Measurements from ENCODE around the gene TAF11L4.
"Not testable (repeated sequence)": the region's sequence is repeated elsewhere in the genome, so short reads cannot be mapped to it uniquely, and the experiment has no call there.

Gene TAF11L4

GRCh38 chr5:17521501-17521900 is at the start of gene TAF11L4:
TAF11L4 (plus strand) TSS chr5:17521801.
- H3K27ac ChIP-seq (ENCODE audit: low read depth in 2 of 2, low read length in 2 of 2); H3K4me1 ChIP-seq (ENCODE audit: control insufficient read depth in 2 of 2, insufficient read depth in 2 of 2, low read length in 2 of 2); H3K4me3 ChIP-seq (ENCODE audit: low read length in 2 of 2); H3K9me3 ChIP-seq (ENCODE audit: control insufficient read depth in 2 of 2, low read length in 2 of 2); H3K9ac ChIP-seq (ENCODE audit: low read depth in 1 of 2, low read length in 2 of 2); H3K36me3 ChIP-seq (ENCODE audit: control insufficient read depth in 2 of 2, insufficient read depth in 2 of 2, low read length in 2 of 2); H3K27me3 ChIP-seq (ENCODE audit: control insufficient read depth in 2 of 2, insufficient read depth in 2 of 2, low read length in 2 of 2): not testable (repeated sequence)

GRCh38 chr5:17475064-17475463 is 46.5 kb upstream of the TAF11L4 start:
- not testable (repeated sequence) for H3K27ac ChIP-seq (ENCODE audit: low read depth in 2 of 2, low read length in 2 of 2); H3K27me3 ChIP-seq (ENCODE audit: control insufficient read depth in 2 of 2, insufficient read depth in 2 of 2, low read length in 2 of 2); H3K9ac ChIP-seq (ENCODE audit: low read depth in 1 of 2, low read length in 2 of 2); H3K4me3 ChIP-seq (ENCODE audit: low read length in 2 of 2); H3K36me3 ChIP-seq (ENCODE audit: control insufficient read depth in 2 of 2, insufficient read depth in 2 of 2, low read length in 2 of 2); H3K4me1 ChIP-seq (ENCODE audit: control insufficient read depth in 2 of 2, insufficient read depth in 2 of 2, low read length in 2 of 2); H3K9me3 ChIP-seq (ENCODE audit: control insufficient read depth in 2 of 2, low read length in 2 of 2)

GRCh38 chr5:17477043-17477442 is 44.6 kb upstream of the TAF11L4 start:
- Histone ChIP-seq H3K36me3 (ENCODE audit: control insufficient read depth in 2 of 2, insufficient read depth in 2 of 2, low read length in 2 of 2) (no peaks in the 10 kb centered on the region), H3K9ac (ENCODE audit: low read depth in 1 of 2, low read length in 2 of 2) (no peak overlapping the region), H3K4me3 (ENCODE audit: low read length in 2 of 2) (no peak overlapping the region), H3K27me3 (ENCODE audit: control insufficient read depth in 2 of 2, insufficient read depth in 2 of 2, low read length in 2 of 2) (peaks cover 0 to 3% of the 10 kb centered on the region in 2 donors), H3K4me1 (ENCODE audit: control insufficient read depth in 2 of 2, insufficient read depth in 2 of 2, low read length in 2 of 2) (no peaks in the 10 kb centered on the region), H3K27ac (ENCODE audit: low read depth in 2 of 2, low read length in 2 of 2) (no peak overlapping the region), H3K9me3 (ENCODE audit: control insufficient read depth in 2 of 2, low read length in 2 of 2) (no peaks in the 10 kb centered on the region)

GRCh38 chr5:17477573-17478265 is 43.9 kb upstream of the TAF11L4 start:
- Histone ChIP-seq H3K36me3 (ENCODE audit: control insufficient read depth in 2 of 2, insufficient read depth in 2 of 2, low read length in 2 of 2) (no peaks in the 10 kb centered on the region), H3K9me3 (ENCODE audit: control insufficient read depth in 2 of 2, low read length in 2 of 2) (no peaks in the 10 kb centered on the region), H3K9ac (ENCODE audit: low read depth in 1 of 2, low read length in 2 of 2) (no peak overlapping the region), H3K4me3 (ENCODE audit: low read length in 2 of 2) (no peak overlapping the region), H3K4me1 (ENCODE audit: control insufficient read depth in 2 of 2, insufficient read depth in 2 of 2, low read length in 2 of 2) (no peaks in the 10 kb centered on the region), H3K27ac (ENCODE audit: low read depth in 2 of 2, low read length in 2 of 2) (no peak overlapping the region), H3K27me3 (ENCODE audit: control insufficient read depth in 2 of 2, insufficient read depth in 2 of 2, low read length in 2 of 2) (peaks cover 0 to 3% of the 10 kb centered on the region in 2 donors)

- H3K4me1 ChIP-seq (ENCODE audit: control insufficient read depth in 2 of 2, insufficient read depth in 2 of 2, low read length in 2 of 2), result no peaks in the 10 kb centered on the region
- H3K27me3 ChIP-seq (ENCODE audit: control insufficient read depth in 2 of 2, insufficient read depth in 2 of 2, low read length in 2 of 2), result peaks cover 0 to 3% of the 10 kb centered on the region in 2 donors
- H3K4me3 ChIP-seq (ENCODE audit: low read length in 2 of 2), result no peak overlapping the region
- no peaks in the 10 kb centered on the region for H3K9me3 ChIP-seq (ENCODE audit: control insufficient read depth in 2 of 2, low read length in 2 of 2)
- H3K9ac ChIP-seq (ENCODE audit: low read depth in 1 of 2, low read length in 2 of 2), result no peak overlapping the region
- no peaks in the 10 kb centered on the region for H3K36me3 ChIP-seq (ENCODE audit: control insufficient read depth in 2 of 2, insufficient read depth in 2 of 2, low read length in 2 of 2)
- H3K27ac ChIP-seq (ENCODE audit: low read depth in 2 of 2, low read length in 2 of 2), result no peak overlapping the region
Observed at GRCh38 chr5:17481378-17481777, 40.2 kb upstream of the TAF11L4 start.

GRCh38 chr5:17482790-17483189 is 38.8 kb upstream of the TAF11L4 start:
- Histone ChIP-seq H3K4me1 (ENCODE audit: control insufficient read depth in 2 of 2, insufficient read depth in 2 of 2, low read length in 2 of 2) (no peaks in the 10 kb centered on the region), H3K4me3 (ENCODE audit: low read length in 2 of 2) (no peak overlapping the region), H3K27me3 (ENCODE audit: control insufficient read depth in 2 of 2, insufficient read depth in 2 of 2, low read length in 2 of 2) (peaks cover 0 to 3% of the 10 kb centered on the region in 2 donors), H3K36me3 (ENCODE audit: control insufficient read depth in 2 of 2, insufficient read depth in 2 of 2, low read length in 2 of 2) (no peaks in the 10 kb centered on the region), H3K9me3 (ENCODE audit: control insufficient read depth in 2 of 2, low read length in 2 of 2) (no peaks in the 10 kb centered on the region), H3K27ac (ENCODE audit: low read depth in 2 of 2, low read length in 2 of 2) (no peak overlapping the region), H3K9ac (ENCODE audit: low read depth in 1 of 2, low read length in 2 of 2) (no peak overlapping the region)

GRCh38 chr5:17486464-17487173 is 35.0 kb upstream of the TAF11L4 start:
- H3K4me1 ChIP-seq (ENCODE audit: control insufficient read depth in 2 of 2, insufficient read depth in 2 of 2, low read length in 2 of 2); H3K9ac ChIP-seq (ENCODE audit: low read depth in 1 of 2, low read length in 2 of 2); H3K9me3 ChIP-seq (ENCODE audit: control insufficient read depth in 2 of 2, low read length in 2 of 2); H3K27me3 ChIP-seq (ENCODE audit: control insufficient read depth in 2 of 2, insufficient read depth in 2 of 2, low read length in 2 of 2); H3K4me3 ChIP-seq (ENCODE audit: low read length in 2 of 2); H3K36me3 ChIP-seq (ENCODE audit: control insufficient read depth in 2 of 2, insufficient read depth in 2 of 2, low read length in 2 of 2); H3K27ac ChIP-seq (ENCODE audit: low read depth in 2 of 2, low read length in 2 of 2): not testable (repeated sequence)

- Histone ChIP-seq H3K4me1 (ENCODE audit: control insufficient read depth in 2 of 2, insufficient read depth in 2 of 2, low read length in 2 of 2) (no peaks in the 10 kb centered on the region), H3K9me3 (ENCODE audit: control insufficient read depth in 2 of 2, low read length in 2 of 2) (no peaks in the 10 kb centered on the region), H3K36me3 (ENCODE audit: control insufficient read depth in 2 of 2, insufficient read depth in 2 of 2, low read length in 2 of 2) (no peaks in the 10 kb centered on the region), H3K27me3 (ENCODE audit: control insufficient read depth in 2 of 2, insufficient read depth in 2 of 2, low read length in 2 of 2) (no peaks in the 10 kb centered on the region), H3K4me3 (ENCODE audit: low read length in 2 of 2) (no peak overlapping the region), H3K27ac (ENCODE audit: low read depth in 2 of 2, low read length in 2 of 2) (no peak overlapping the region), H3K9ac (ENCODE audit: low read depth in 1 of 2, low read length in 2 of 2) (no peak overlapping the region)
Observed at GRCh38 chr5:17487174-17487512, 34.5 kb upstream of the TAF11L4 start.

- not testable (repeated sequence) for H3K27ac ChIP-seq (ENCODE audit: low read depth in 2 of 2, low read length in 2 of 2); H3K4me3 ChIP-seq (ENCODE audit: low read length in 2 of 2); H3K4me1 ChIP-seq (ENCODE audit: control insufficient read depth in 2 of 2, insufficient read depth in 2 of 2, low read length in 2 of 2); H3K9ac ChIP-seq (ENCODE audit: low read depth in 1 of 2, low read length in 2 of 2); H3K9me3 ChIP-seq (ENCODE audit: control insufficient read depth in 2 of 2, low read length in 2 of 2); H3K27me3 ChIP-seq (ENCODE audit: control insufficient read depth in 2 of 2, insufficient read depth in 2 of 2, low read length in 2 of 2); H3K36me3 ChIP-seq (ENCODE audit: control insufficient read depth in 2 of 2, insufficient read depth in 2 of 2, low read length in 2 of 2)
Observed at GRCh38 chr5:17491257-17491656, 30.3 kb upstream of the TAF11L4 start.

GRCh38 chr5:17492770-17493169 is 28.8 kb upstream of the TAF11L4 start:
- H3K4me3 ChIP-seq (ENCODE audit: low read length in 2 of 2), result no peak overlapping the region
- H3K36me3 ChIP-seq (ENCODE audit: control insufficient read depth in 2 of 2, insufficient read depth in 2 of 2, low read length in 2 of 2), result no peaks in the 10 kb centered on the region
- H3K4me1 ChIP-seq (ENCODE audit: control insufficient read depth in 2 of 2, insufficient read depth in 2 of 2, low read length in 2 of 2), result no peaks in the 10 kb centered on the region
- no peak overlapping the region for H3K9ac ChIP-seq (ENCODE audit: low read depth in 1 of 2, low read length in 2 of 2)
- H3K9me3 ChIP-seq (ENCODE audit: control insufficient read depth in 2 of 2, low read length in 2 of 2), result no peaks in the 10 kb centered on the region
- no peaks in the 10 kb centered on the region for H3K27me3 ChIP-seq (ENCODE audit: control insufficient read depth in 2 of 2, insufficient read depth in 2 of 2, low read length in 2 of 2)
- no peak overlapping the region for H3K27ac ChIP-seq (ENCODE audit: low read depth in 2 of 2, low read length in 2 of 2)

All from mucosa of rectum (tissue), 2 donors.